Ureter (tissue), 1 donor: ENCODE results near the gene PSMG4. TPM values are rescaled to one million over a fixed set of nuclear protein-coding genes. Genes with fewer than 3 reads are reported as not detected.

Experiments
- DNase-seq: peaks from one replicate; pipeline ENCODE4 v3.0.0-alpha.2; 2020; ENCODE audit warnings: low spot score
- total RNA-seq: library from RNA; stranded (reverse); gene quantifications from one replicate; pipeline ENCODE4 v1.2.4, GENCODE V29; 2023
- donor health status: DM: yes; HTN: yes; CAD: no.

Gene PSMG4
- total RNA-seq, 1 donor from 2014 or later = 38.9 TPM

DNA sequence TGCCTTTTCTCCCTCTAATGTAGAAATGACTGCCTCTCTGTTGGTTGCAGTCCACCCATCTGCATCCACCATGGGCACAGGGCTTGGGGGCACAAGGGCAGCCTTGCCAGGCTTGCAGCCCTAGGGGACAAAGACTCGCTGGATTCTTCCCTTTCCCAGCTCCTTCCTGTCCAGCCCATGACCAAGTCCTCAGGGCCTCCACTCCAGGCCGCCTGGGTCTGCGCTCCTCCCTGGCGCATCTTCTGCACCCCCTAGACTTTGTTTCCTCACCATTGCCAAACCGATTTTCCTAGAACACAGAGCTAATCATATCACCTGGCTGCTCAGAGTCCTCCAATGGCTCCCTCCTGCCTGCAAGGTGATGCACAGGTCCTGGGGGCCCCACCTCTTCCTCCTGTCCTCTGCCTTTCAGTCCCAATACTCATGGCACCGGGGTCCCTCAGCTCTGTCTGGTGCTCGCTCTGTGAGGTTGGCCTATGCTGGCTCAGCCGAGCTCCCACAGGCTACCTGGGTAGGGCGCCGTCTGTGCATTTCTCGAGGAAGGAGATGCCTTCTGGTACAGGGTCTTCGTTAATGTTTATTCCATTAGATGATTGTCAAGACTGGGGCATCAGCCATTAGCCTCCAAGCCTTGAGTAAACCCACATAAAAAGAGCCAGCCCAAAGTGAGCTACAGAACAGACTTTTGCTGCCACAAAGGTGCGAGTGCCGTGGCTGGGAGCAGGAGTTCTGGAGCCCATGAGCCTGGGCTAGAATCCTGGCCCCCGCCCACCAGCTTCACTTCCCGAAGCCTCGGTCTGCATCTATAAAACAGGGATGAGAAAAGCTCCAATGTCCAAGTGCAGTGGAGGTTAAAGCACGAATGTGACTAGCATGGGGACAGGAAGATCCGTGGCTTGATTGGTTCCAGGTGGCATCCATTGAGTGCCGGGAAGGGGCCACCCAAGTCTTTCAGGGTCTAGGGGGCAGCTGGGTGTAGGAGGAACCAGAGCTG lies 17.7 kb downstream of the PSMG4 start:
- no peak for DNase-seq

GRCh38 chr6:3277251-3277650 lies 18.5 kb downstream of the PSMG4 start:
- no peak for DNase-seq

GRCh38 chr6:3277851-3278416 lies 19.2 kb downstream of the PSMG4 start:
- DNase-seq = no peak

DNA sequence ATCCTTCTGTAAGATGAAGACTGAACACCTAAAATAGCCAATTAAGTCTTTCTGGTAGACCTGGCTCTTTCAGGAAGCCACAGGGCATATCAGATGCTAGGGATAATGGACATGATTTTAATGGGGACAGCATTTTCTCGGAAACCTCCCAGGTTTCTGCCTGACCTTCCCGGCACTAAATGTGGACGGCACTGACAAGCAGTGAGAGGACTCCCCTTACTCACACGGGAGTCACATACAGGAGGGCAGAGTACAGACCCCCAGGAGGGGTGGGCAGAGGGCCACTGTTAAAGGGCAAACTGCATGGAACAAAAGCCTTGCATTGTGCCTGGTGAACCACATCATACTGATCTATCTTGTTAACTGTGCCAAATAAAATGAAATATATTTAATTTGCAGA lies 19.9 kb downstream of the PSMG4 start:
- DNase-seq = no peak

GRCh38 chr6:3280091-3280490 lies 21.3 kb downstream of the PSMG4 start:
- no peak for DNase-seq

- no peak for DNase-seq
Observed at GRCh38 chr6:3280866-3281465, 22.2 kb downstream of the PSMG4 start.

DNA sequence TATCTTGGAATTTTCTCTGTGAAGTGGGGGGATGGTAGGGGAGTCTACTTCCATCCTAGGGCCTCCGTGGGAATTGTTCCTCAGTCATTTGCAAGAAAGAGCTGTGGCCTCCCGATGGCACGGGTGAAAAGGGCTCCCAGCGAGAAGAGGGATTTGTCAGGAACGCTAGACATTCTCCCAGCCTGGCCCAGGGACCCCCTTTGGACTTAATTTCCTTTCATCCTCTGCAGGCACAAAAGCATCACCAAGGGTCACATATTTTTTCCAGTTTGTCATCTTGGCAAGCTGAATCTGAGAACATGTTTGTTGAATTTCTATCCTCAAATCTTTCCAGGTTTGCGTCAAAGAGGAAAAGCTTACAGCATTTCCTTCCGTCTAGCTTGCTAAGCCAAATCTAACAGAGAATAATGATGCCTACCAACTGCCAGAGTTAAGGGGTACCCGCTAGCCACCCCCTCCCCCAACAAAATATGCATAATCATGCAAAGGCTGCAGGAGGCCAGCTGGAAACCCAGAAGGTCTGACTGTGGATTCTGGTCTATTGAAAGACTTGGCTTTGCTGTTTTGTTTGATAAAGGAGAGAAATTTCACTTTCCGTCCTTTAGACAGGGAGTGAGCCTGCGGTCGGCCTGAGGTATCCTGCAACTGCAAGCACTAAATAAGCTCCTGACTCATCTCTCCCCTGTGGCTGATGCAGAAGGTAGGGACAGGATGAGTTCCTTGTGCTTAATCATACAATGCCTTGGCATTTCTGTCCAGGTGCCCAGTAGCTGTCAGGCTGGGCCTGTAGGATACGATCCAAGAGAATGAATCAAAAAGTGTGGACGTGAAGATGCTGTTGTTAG lies 23.1 kb downstream of the PSMG4 start:
- no peak for DNase-seq

DNA sequence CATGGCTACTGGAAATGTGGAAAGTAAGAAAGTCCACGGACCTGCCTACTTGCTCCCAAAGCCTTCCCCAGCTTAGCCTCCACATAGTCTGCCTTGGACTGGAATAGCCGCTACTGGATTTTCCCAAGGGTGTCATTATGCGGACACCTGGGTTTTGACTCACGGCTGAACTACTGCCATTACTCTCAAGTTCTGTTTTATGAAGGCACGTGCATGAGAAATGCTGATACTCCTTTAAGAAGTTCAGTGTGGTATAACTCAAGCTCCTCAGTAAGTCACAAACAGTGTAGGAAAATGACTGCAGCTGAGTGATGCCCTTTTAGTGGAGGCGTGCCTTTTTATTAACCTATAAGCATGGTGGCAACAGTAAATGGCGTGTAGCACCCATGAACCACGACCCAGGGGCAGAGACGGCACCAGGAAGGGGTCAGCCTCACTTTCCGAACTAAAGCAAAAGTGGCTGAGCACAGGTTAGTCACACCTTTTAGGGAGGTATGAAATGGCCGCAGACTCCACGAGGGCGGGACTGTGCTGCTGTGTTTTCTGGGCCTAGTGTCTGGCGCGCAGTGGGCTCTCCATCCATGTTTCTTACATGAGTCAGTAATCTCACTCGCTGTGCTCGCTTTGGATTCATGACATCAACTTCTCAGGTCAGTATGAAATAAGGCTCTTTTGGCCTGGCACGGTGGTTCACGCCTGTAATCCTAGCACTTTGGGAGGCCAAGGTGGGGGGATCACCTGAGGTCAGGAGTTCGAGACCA lies 23.9 kb downstream of the PSMG4 start:
- DNase-seq = no peak

GRCh38 chr6:3283241-3283640 lies 24.5 kb downstream of the PSMG4 start:
- DNase-seq = no peak

DNA sequence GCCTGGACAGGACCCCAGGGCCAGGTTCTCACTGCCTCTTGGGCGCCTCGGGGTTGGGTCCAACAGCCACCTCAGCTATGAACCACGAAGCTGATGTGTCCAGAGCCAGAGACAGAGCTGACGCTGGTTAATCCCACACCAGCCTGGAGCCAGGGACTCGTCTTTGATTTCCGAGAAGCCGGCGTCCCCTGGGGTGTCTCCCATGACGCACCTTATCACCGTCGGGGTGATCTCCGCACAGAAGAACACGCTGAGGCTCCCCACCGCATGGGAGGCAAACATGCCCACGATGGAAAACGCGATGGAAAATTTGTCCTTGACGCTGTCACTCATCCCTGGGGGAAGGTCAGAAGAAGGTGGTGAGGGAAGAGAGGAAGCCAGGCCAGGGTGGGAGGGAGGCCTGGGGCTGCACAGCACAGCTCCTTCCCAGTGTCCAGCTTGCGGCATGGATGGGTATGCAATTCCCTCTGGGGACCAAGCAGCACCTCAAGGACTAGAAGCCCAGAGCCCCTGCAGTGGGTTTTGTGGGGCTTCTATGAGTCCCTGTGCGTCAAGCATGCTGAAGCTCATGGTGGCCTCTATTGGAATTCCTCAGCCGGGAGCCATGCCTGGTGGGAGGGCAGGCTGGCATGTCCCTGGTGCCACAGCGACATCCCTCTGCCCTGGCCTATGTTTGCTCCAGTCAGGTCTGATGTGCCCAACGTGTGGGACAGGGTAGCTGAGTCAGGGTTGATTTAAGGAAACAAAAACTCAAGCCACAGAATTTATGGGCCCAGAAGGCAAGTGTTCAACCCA lies 25.1 kb downstream of the PSMG4 start:
- DNase-seq = no peak

GRCh38 chr6:3284436-3284876 lies 25.7 kb downstream of the PSMG4 start:
- DNase-seq = no peak

- no peak for DNase-seq
Observed at GRCh38 chr6:3285049-3285639, 26.4 kb downstream of the PSMG4 start.

- DNase-seq = no peak
Observed at GRCh38 chr6:3285732-3286131, 27.0 kb downstream of the PSMG4 start.

GRCh38 chr6:3286641-3287171 lies 28.0 kb downstream of the PSMG4 start:
- DNase-seq = no peak

GRCh38 chr6:3287308-3287707 lies 28.6 kb downstream of the PSMG4 start:
- DNase-seq = no peak

DNA sequence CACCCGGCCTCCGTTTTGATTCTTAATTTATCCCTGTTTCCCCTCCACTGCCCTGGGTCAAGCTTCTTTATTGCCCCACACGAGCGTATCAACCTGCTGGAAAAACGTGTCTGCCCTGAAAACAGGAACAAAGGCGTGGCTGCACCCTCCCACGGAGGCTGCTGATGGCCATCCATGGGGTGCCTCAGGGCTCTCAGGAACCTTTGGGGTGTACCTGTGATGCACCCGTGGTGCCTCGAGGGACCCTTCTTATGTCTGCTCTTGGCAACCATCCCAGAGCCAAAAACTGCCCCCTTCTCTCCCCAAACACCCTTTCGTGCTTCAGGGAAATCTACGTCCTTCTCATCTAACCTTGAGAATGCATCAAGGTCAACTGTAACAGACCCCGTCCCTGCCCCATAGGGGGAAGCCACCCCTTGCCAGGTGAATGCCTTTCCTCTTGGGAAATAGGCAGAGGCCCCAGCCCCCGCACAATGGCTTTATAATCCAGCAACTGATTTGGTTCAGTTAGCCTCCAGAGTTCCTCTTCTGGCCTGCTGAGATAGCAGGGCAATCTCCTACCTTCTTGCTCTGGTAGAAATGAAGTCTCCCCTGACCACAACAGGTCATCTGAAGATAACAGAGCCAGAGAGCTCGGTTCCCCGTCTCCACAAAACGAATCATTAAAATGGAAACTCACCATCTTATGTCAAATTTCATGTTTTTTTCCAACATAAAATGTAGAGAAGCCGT lies 29.4 kb downstream of the PSMG4 start:
- no peak for DNase-seq

DNA sequence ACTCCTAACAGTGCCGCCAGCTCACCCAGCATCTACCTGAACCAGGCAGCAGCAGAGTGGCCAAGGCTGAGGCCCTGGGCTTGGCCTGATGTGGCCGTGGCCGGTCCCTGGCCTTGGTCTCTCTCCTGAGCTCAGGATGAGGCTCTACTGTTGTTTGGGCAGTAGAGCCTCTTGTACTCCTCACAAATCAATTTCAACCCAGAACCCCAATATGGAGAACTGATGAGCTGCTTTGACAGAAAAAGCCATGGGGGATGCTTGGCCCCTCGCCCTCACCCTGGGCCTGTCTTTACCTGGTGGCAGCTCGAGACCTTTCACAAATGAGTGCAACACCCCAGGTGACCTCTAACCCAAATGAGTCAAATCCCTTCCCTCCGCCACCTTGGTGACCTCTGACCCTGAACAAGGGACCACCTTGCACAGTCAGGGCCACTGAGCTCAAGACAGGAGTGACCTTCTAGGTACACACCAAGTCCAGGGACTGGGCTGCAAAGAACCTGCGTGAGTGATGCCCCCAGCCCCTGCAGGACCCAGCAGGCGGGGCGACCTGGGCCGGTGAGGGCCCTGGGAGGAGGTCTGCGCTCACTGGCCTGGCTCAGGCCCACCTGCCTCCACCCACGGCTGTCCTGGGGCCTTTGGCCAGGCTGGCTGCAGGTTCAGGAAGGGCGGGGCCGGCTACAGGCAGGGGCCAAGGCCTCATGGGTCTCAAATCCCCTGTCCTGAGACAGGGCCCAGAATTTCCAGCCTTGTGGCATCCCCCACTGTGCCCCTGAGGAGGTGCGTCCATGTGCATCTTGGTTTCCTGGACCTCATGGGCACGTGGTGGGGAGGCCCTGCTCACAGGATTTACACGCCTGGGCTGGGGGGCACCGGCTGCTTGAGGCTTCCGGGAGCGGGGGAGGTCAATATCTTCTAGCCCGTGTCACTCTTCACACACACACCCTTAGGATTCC lies 30.2 kb downstream of the PSMG4 start:
- no peak for DNase-seq

DNA sequence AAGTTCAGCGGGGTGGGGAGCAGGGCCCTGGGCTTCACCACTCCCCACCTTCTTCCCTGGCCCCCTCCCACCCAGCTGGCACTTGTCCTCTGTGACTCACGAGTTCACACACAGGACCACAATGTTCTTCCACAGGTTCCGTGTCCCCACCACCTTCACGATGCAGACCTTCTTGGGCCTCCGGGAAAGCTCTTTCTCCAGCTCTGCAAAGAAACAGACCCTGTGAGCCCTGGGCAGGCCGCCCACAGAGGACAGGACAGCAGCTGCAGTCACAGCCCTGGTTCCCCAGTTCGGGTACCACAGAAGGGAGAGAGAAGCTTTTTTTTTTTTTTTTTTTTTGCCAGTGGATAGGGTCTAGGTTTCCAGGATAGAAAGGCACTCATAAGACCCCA lies 30.9 kb downstream of the PSMG4 start:
- DNase-seq = no peak
